Neural cell (in vitro differentiated cells): ENCODE measurements around the gene CLEC2D. TPM values are rescaled to one million over a fixed set of nuclear protein-coding genes. Genes with fewer than 3 reads are reported as not detected.
A peak's percentile ranks its signal among the peaks of the same experiment; 100 is the strongest.

Experiments used
- H2AFZ ChIP-seq: fragments of 200-600, 300-800 bp; sonication (generic), shearing (Covaris generic); 2 replicates; pipeline ENCODE4 v1.6.0; 2014; ENCODE audit warnings: low read depth, mild to moderate bottlenecking, antibody characterized with exemption, low read length, moderate library complexity
- H3F3A ChIP-seq: fragments of 200-600 bp; shearing (Covaris generic); 2 replicates; pipeline ENCODE4 v1.6.1; 2016; ENCODE audit warnings: mild to moderate bottlenecking, moderate library complexity, mixed read lengths, antibody characterized with exemption, low read length; ENCODE audit not compliant: insufficient read depth, poor library complexity, severe bottlenecking
- H3K27ac ChIP-seq: fragments of 200-600, 300-800 bp; sonication (generic), shearing (Covaris generic); 2 replicates; pipeline ENCODE4 v1.5.1; 2014; ENCODE audit warnings: mild to moderate bottlenecking, low read length, moderate library complexity
- H3K27me3 ChIP-seq: fragments of 300-800, 200-600 bp; sonication (generic), shearing (Covaris generic); 2 replicates; pipeline ENCODE4 v1.6.0; 2014; ENCODE audit warnings: mild to moderate bottlenecking, low read depth, low read length, moderate library complexity; ENCODE audit not compliant: insufficient read depth
- H3K36me3 ChIP-seq: fragments of 300-800, 200-600 bp; sonication (generic), shearing (Covaris generic); 2 replicates; pipeline ENCODE4 v1.5.1; 2014; ENCODE audit warnings: mild to moderate bottlenecking, antibody characterized with exemption, low read length, moderate library complexity; ENCODE audit not compliant: insufficient read depth
- H3K4me2 ChIP-seq: fragments of 300-800, 200-600 bp; sonication (generic), shearing (Covaris generic); 2 replicates; pipeline ENCODE4 v1.6.0; 2014; ENCODE audit warnings: mild to moderate bottlenecking, low read length
- H3K4me3 ChIP-seq: fragments of 300-800, 200-600 bp; sonication (generic), shearing (Covaris generic); 2 replicates; pipeline ENCODE4 v1.5.1; 2014; ENCODE audit warnings: mild to moderate bottlenecking, low read length, moderate library complexity
- H3K79me2 ChIP-seq: fragments of 200-600 bp; shearing (Covaris generic); replicated peaks from 2 replicates; pipeline ENCODE4 v1.6.0; 2014; ENCODE audit warnings: mild to moderate bottlenecking, low read length, moderate library complexity; ENCODE audit not compliant: insufficient read depth
- H3K9ac ChIP-seq: fragments of 300-800, 200-600 bp; sonication (generic), shearing (Covaris generic); 2 replicates; pipeline ENCODE4 v1.6.1; 2016; ENCODE audit warnings: mild to moderate bottlenecking, low read length, mixed read lengths
- H3K9me2 ChIP-seq: fragments of 200-600 bp; shearing (Covaris generic); 2 replicates; pipeline ENCODE4 v1.6.1; 2016; ENCODE audit warnings: mild to moderate bottlenecking, low read length, mixed read lengths; ENCODE audit not compliant: insufficient read depth
- H3K9me3 ChIP-seq: fragments of 200-600, 300-800 bp; sonication (generic), shearing (Covaris generic); 2 replicates; pipeline ENCODE4 v1.6.1; 2016; ENCODE audit warnings: mild to moderate bottlenecking, mixed run types, low read length, moderate library complexity, mixed read lengths
- H4K20me1 ChIP-seq: fragments of 200-600 bp; shearing (Covaris generic); 2 replicates; pipeline ENCODE4 v1.6.1; 2016; ENCODE audit warnings: mild to moderate bottlenecking, mixed run types; ENCODE audit not compliant: insufficient read depth
- EP300 ChIP-seq: fragments of 450-650 bp; conservative IDR thresholded peaks from 2 replicates; pipeline ENCODE4 v1.6.1; 2014; ENCODE audit warnings: antibody characterized with exemption, mild to moderate bottlenecking, moderate library complexity; ENCODE audit not compliant: poor library complexity, severe bottlenecking
- EZH2 ChIP-seq: fragments of 200-600, 300-800 bp; shearing (Covaris generic), sonication (generic); IDR thresholded peaks from 2 replicates; pipeline ENCODE4 v1.6.1; 2014; ENCODE audit warnings: antibody characterized with exemption, low read length, borderline replicate concordance, mild to moderate bottlenecking; ENCODE audit not compliant: insufficient read depth, poor library complexity, severe bottlenecking
- MXI1 ChIP-seq: fragments of 450-650 bp; conservative IDR thresholded peaks from 2 replicates; pipeline ENCODE4 v1.6.1; 2014; ENCODE audit warnings: antibody characterized with exemption, mild to moderate bottlenecking; ENCODE audit not compliant: poor library complexity, severe bottlenecking
- POLR2AphosphoS5 ChIP-seq: IDR thresholded peaks from 2 replicates; pipeline ENCODE4 v1.6.1; 2012
- SMC3 ChIP-seq: fragments of 450-650 bp; conservative IDR thresholded peaks from 2 replicates; pipeline ENCODE4 v1.6.1; 2014; ENCODE audit warnings: antibody characterized with exemption, mild to moderate bottlenecking, moderate library complexity; ENCODE audit not compliant: poor library complexity
- TAF1 ChIP-seq: IDR thresholded peaks from 2 replicates; pipeline ENCODE4 v1.6.1; 2012; ENCODE audit warnings: low read depth
- polyA plus RNA-seq: library from polyadenylated mRNA; depleted of rRNA; stranded (reverse); fragments of >200 nt; gene quantifications from 2 replicates; pipeline ENCODE4 v1.2.3, GENCODE V29; 2014
- TF ChIP-seq, protein P1 (sequence below): IDR thresholded peaks from 2 replicates; pipeline ENCODE4 v1.6.1; 2012; ENCODE audit warnings: borderline replicate concordance

The CLEC2D gene
- polyA plus RNA-seq, 1 donor from 2014 or later: 2.6 TPM

DNA sequence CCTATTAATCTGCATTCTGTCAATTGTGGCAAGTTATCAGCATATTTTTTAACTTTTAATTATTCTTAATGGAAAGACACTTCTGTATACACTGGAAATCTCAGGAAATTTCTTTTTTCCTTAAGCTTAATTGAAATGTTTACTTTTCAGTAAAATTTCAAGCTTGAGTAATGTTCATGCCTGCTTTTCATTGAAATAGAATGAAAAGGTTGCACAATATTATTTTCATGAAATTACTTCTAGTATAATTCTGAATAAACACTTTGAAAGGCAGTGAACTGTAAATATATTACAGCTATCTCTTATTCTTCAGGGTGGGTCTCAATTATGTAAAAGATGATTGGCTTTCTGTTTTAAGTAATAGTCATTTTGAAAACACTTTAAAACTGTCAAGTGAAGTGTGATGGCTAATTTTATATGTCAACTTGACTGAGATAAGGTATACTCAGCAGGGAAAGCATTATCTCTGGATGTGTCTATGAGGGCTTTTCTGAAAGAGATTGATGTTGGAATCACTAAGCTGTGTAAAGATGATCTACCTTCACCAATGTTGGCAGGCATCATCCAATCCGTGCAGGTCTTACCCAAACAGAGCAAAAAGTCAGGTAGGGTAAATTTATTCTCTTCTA, 29.9 kb downstream of the CLEC2D start:
- no peaks in the 10 kb centered on the region for H3K9me2 ChIP-seq
- H3K4me3 ChIP-seq: peak overlapping the region; percentile 38
- peak overlapping the region; percentile 24 for H3K4me2 ChIP-seq
- no peaks in the 10 kb centered on the region for H3K79me2 ChIP-seq
- H3K36me3 ChIP-seq: no peaks in the 10 kb centered on the region
- H3K9ac ChIP-seq: no peak overlapping the region
- H4K20me1 ChIP-seq: no peaks in the 10 kb centered on the region
- H3K9me3 ChIP-seq: no peaks in the 10 kb centered on the region
- H3F3A ChIP-seq: no peaks in the 10 kb centered on the region
- peak; percentile 94 for TF ChIP-seq POLR2AphosphoS5
- no peak for TF ChIP-seq SMC3
- no peak for TF ChIP-seq TAF1
- TF ChIP-seq, protein P1, sequence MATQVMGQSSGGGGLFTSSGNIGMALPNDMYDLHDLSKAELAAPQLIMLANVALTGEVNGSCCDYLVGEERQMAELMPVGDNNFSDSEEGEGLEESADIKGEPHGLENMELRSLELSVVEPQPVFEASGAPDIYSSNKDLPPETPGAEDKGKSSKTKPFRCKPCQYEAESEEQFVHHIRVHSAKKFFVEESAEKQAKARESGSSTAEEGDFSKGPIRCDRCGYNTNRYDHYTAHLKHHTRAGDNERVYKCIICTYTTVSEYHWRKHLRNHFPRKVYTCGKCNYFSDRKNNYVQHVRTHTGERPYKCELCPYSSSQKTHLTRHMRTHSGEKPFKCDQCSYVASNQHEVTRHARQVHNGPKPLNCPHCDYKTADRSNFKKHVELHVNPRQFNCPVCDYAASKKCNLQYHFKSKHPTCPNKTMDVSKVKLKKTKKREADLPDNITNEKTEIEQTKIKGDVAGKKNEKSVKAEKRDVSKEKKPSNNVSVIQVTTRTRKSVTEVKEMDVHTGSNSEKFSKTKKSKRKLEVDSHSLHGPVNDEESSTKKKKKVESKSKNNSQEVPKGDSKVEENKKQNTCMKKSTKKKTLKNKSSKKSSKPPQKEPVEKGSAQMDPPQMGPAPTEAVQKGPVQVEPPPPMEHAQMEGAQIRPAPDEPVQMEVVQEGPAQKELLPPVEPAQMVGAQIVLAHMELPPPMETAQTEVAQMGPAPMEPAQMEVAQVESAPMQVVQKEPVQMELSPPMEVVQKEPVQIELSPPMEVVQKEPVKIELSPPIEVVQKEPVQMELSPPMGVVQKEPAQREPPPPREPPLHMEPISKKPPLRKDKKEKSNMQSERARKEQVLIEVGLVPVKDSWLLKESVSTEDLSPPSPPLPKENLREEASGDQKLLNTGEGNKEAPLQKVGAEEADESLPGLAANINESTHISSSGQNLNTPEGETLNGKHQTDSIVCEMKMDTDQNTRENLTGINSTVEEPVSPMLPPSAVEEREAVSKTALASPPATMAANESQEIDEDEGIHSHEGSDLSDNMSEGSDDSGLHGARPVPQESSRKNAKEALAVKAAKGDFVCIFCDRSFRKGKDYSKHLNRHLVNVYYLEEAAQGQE: peak; percentile 81
- TF ChIP-seq EP300: peak; percentile 99
- H3K27ac ChIP-seq: peak overlapping the region; percentile 88
- no peak overlapping the region for H2AFZ ChIP-seq
- H3K27me3 ChIP-seq: no peaks in the 10 kb centered on the region

DNA sequence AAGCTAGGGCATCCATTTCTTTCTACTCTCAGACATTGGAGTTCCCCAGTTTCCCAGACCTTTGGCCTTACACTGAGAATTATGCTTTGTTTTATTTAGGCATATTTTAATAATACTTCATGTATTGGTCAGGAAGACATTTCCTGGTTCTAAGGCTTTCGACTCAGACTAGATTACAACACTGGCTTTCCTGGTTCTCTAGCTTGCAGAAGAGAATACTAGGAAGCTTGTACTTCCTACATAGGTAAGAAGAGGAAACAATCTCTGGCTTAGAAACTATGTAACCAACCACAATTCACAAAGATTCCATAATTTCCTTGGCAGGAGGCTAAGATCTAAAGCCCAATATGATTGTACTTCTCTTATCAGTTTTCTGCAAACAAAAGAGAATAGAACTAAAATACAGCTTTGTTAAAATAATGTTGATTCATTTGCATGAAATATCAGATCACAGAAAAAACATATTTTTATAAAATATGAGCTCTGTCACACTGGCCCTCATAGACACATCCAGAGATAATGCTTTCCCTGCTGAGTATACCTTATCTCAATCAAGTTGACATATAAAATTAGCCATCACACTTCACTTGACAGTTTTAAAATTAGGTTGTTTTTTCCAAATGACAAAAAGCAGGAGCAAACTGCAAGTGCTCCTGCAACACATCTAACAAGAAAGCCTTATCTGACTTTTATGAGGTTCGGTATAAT, 30.5 kb downstream of the CLEC2D start:
- peak overlapping the region; percentile 38 for H3K4me3 ChIP-seq
- no peak overlapping the region for H2AFZ ChIP-seq
- no peaks in the 10 kb centered on the region for H3K9me3 ChIP-seq
- H3K79me2 ChIP-seq: no peaks in the 10 kb centered on the region
- peak overlapping the region; percentile 32 for H3K4me2 ChIP-seq
- peak overlapping the region; percentile 88 for H3K27ac ChIP-seq
- H3F3A ChIP-seq: no peaks in the 10 kb centered on the region
- H3K9ac ChIP-seq: peak overlapping the region; percentile 22
- no peaks in the 10 kb centered on the region for H3K36me3 ChIP-seq
- H4K20me1 ChIP-seq: no peaks in the 10 kb centered on the region
- no peaks in the 10 kb centered on the region for H3K9me2 ChIP-seq
- TF ChIP-seq TAF1 (no peak), EP300 (peak; percentile 91), EZH2 (no peak), POLR2AphosphoS5 (peak; percentile 74), MXI1 (no peak)
- TF ChIP-seq, protein P1: no peak
- H3K27me3 ChIP-seq: no peaks in the 10 kb centered on the region
